Globus pallidus (tissue), 1 donor: ENCODE measurements around the gene HDAC4.

Experiments used
- DNase-seq: peaks from one replicate; pipeline ENCODE4 v3.0.0-alpha.2; 2015; ENCODE audit warnings: low spot score

HDAC4 gene

GRCh38 chr2:239255218-239255617 is 145.6 kb downstream of the HDAC4 start:
- DNase-seq = no peak

DNA sequence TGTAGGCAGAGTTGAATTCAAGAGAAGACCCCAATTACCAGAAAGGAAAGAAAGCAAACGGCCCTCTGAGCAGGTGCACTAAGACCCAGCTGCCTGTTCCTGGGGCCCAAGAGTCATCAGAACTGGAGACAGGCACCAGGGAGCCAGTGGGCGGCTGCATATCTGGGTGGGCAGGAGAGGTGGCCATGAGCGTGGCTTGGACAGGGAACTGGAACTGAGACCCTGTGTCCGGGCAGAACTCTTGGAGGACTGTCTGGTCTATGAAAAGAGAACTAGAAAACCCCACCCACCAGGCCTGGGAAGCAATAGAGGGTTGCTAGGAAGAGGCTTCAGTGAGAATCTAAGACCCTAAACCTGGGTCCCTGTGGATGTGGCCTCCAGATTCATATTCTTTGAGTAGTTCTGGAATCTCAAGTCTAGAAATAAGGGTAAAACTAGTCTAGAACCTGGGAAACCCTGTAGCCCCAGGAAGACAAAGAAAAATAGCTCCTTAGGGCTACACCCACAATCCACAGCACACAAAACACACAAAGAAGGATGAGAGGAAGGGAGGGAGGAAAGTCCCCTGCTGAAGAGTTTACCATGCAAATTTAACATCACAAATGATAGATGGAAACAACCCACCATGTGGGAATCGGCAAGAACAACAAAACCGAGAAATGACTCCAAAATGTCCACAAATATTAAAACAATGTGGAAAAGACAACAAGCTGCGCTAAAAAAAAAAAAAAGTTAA is 147.0 kb downstream of the HDAC4 start:
- DNase-seq = no peak

DNA sequence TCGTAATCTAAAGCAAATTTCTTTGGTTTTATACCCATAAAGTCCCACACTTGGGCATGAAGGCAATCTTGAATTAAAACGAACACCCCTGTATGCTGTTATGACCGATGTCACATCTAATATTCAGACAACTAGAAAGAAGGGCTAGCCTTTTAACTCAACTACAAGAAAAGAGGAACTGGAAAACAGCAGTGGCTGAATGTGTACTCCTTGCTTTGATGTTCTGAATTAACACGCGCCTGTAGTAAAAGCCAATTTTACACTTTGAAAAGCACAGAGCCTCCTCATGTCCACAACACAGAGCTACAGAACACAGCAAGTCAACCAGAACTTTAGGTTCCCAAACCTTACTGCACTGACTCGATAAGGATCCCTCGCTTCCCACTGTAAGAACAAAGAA is 147.6 kb downstream of the HDAC4 start:
- DNase-seq = no peak

DNA sequence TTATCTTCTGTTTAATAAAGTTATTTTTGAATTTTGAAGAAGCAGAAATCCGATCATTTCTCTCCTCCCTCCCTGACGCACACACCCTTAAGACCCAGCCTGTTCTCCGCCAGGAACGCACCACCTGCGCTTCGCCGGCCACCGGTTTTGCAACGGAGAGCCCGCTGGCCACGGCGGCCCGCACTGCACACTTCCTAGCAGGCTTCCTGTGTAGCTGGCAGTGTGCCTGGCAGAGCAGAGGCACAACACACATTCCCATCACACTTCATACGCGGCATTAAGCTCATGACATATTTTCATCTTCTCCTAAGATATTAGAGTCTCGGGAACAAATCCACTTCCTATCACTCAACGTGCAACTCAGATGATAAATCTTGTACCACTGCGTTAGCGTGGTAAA is 148.0 kb downstream of the HDAC4 start:
- no peak for DNase-seq

- DNase-seq = no peak
These were observed 148.4 kb downstream of the HDAC4 start for GRCh38 chr2:239252393-239252792.

GRCh38 chr2:239251971-239252370 is 148.8 kb downstream of the HDAC4 start:
- DNase-seq = no peak

- no peak for DNase-seq
These were observed 150.4 kb downstream of the HDAC4 start for GRCh38 chr2:239250216-239251081.

GRCh38 chr2:239249776-239250175 is 151.0 kb downstream of the HDAC4 start:
- DNase-seq = no peak

DNA sequence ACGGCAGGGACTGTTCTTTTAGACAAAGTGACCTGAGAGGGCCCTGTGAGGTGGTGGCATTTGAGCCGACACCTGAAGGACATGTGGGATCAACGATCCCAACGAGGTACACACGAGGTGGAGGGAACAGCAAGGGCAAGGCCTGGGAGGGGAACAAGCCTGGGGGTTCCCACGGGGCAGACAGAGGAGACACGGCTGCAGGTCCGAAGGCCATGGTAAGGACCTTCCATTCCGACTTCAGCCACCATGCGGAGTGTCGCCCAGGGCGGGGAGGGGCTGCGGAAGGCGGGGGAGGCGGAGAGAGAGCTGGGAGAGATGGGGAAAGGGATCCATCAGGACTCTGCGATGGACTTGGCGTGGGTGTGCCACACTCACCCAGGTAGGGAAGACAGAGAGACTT is 151.8 kb downstream of the HDAC4 start:
- no peak for DNase-seq

DNA sequence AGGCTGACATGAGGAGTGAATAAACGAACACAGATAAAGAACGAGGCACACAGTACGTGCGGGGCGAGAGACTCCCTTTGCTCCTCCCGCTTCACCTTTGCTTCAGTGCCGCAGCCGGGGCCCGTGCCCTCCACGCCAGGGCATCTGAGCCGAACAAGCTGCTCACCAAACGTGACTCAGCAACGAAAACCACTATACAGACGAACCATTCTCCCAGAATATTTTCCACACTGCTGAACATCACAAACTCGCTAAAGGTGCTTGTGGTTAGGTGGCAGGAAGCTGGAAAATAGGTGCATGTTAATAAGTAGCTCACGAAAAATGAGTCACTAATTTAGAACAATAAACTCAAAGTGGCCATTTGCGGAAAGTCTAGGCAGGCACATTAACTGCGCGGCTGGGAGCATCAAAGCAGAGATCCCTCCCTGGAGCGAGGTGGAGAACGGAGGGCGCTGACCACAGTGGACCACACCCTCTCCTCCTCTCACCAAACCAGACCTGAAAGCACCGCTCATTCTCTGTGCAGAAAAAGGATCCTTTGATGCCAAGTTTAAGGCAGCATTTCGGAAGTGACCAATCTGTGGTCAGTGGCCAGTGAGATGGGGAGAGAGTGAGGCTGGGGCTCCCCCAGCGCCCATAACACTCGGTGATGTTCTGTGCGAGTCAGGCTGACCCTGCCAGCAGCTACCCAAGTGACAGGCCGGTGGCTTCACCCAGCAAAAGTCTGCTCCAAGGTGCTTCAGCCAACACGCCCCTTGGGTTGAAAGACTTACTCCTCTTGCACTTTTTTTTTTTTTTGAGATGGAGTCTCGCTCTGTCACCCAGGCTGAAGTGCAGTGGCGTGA is 153.2 kb downstream of the HDAC4 start:
- DNase-seq = no peak

DNA sequence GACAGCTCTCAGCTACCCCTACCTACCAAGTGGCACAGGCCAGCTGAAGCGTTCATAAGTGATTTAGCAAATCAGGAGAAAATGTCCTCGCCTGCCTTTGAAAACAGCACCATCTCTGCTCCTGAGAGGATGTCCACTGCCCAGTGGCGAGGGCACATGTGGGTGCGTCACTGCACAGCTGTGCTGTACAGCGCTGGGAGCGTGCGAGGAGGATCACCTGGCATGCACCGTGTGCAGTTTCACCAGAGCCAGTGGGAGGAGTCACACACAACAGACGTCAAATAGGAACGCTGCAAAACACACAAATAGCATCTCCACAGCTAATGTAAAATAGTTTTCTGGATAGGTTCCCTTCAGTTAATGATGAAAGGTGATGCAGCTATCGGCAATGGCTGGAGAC is 154.1 kb downstream of the HDAC4 start:
- no peak for DNase-seq

GRCh38 chr2:239245872-239246721 is 154.7 kb downstream of the HDAC4 start:
- no peak for DNase-seq

GRCh38 chr2:239245107-239245506 is 155.7 kb downstream of the HDAC4 start:
- no peak for DNase-seq

DNA sequence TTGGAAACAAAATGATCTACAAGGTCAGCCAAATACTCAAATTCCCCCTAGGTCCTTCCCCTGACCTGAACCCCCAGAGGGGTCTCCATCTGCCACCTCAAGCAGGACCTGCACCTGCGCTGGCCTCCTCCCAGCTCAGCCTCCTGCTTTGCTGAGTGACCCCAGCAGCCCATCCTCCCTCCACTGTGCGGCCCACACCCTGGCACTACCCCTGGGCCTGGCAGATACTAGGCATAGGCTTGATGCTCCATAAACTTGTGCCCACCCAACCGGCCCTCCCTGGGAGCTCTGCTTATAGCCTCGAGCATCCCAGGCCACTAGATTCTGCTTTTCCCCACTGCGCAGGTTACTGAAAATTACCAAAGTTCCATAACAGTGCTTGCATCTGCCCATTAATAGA is 156.2 kb downstream of the HDAC4 start:
- no peak for DNase-seq

- DNase-seq = no peak
These were observed 159.3 kb downstream of the HDAC4 start for GRCh38 chr2:239241431-239241960.

DNA sequence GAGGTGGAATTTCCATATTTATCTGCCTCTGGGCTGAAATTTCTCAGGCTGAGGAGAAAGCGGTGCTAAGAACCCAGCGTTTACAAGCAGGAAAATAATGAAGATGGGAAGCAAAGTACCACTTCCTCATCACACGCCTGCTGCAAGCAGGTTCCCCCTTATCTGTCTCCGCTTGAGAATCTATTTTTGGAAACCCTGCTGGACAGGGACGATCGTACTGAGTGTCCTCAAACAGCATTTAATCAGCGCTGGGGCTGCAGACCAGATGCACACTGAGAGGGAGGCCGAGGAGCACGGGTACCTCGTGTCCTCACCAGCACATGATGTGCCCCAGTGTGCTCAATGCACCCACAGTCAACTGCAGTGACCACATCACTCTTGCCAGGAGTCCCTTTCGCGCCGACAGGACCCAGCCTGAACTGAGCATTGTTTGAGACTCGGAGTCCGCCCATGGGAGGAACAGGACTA is 160.4 kb downstream of the HDAC4 start:
- DNase-seq = peak; percentile 84

DNA sequence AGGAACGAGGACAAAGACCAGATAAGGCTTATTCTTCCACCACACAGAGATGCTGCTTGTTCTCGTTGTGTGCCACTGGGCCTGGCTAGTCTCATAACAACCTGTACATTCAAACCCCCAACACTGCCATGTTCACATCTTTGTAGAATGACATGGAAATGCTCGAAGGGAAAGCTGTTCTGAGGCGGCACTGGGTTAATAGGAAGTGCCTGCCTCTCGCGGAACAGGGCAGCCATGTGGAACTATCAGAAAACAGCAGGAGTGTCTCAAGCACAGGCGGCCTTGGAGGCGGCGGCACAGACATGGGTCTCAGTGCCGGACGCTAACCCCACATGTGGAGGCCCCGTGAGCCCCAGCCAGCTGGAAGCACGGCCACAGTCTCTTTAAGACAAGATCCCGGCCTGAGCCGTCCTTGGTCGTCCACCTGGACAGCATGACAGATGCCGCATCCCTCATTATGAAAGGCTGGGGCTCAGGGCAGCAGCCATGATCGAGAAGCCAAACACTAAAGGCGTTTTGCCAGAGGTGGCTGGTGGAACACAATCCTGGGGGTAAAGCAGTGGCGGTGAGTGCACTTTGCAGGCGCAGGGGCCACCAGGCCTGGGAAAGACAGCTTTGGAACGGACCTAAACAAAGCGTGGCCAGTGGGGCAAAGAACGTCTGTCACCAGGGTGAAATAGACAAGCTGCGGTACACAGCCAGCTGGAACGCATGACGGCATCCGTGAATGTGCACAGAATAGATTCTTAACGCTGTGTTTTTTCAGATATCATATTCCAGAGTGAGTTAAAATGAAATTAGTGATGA is 161.0 kb downstream of the HDAC4 start:
- DNase-seq = no peak

DNA sequence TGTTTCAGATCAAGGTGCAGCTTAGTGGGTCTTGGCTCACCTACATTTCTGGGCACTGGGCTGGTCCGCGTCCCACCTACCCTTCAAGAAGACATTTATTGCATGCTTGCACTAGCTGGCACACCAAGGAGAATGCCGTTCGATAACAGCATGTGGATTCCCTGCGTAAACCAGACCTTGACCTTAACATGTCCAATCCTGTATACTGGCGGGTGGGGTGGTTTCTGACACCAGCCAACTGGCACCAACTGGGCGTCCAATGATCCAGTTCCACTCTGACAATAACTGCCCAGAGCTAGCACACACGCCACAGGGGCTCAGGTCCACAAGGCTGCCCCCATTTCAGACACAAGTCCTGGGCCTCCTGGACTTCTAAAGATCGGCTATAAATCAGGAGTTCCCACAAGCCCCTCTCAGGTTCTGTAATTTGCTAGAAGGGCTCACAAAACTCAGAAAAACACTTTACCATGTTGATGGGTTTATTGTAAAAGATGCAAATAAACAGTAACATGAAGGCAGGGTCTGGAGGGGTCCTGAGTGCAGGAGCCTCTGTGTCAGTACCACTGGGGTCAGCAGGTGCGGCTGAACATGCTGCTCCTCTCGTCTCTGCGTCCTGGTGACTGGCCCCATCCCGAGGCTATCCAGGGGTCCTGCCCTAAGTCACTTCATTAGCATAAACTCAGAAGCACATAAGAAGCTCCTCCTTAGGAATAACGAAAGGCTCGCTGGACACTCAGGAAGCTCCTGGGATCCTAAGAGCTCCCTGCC is 161.8 kb downstream of the HDAC4 start:
- DNase-seq = no peak

DNA sequence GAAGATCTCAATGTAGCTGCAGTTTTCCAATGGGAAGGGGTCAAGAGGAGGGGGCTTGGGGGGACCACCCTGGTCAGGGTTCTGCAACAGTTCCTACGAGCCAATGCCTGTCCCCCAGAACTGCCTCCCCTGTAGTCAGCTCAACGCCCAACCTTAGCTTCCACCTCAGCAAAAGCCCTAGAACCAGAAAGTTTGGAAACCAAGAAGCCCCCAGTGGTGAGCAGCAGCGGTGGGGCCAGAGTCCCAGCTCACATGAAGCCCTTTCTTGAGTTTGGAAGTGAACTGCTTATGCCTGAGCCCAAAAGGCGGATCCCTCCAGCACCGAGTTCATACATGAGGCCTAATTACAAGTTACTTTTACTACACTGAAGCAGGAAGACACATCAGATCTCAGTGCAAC is 162.4 kb downstream of the HDAC4 start:
- DNase-seq = no peak

DNA sequence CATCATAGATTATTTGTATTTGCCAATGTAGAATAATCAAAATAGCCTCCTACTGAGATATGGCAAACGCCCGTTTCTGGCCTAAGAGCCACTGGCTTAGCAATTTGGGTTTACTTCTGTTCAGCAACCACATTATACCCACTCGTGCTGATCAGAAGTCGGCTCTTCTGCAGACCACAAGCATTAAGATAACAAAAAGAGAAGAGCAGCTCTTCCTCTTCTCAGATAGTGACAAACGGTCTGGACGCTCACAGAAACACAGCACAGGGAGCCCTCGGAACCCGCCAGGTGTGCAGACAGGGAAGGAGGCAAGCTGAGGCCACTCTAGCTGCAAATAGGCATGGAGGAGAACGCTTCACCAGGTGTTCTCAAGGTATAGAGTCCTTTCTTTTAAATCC is 164.0 kb downstream of the HDAC4 start:
- DNase-seq = no peak
